B cell (primary cell): ENCODE measurements around the gene MGAT1.

Source experiments
- EZH2 ChIP-seq: IDR thresholded peaks from 2 replicates; pipeline ENCODE4 v1.6.1; 2012; ENCODE audit warnings: borderline replicate concordance, low read depth, mild to moderate bottlenecking, moderate library complexity, low read length; ENCODE audit not compliant: insufficient read depth, poor library complexity, severe bottlenecking
- TF ChIP-seq, protein P1 (sequence below): fragments of 200-600 bp; IDR thresholded peaks from one replicate; pipeline ENCODE4 v1.8.0; 2022; ENCODE audit warnings: antibody characterized with exemption, mild to moderate bottlenecking

DNA sequence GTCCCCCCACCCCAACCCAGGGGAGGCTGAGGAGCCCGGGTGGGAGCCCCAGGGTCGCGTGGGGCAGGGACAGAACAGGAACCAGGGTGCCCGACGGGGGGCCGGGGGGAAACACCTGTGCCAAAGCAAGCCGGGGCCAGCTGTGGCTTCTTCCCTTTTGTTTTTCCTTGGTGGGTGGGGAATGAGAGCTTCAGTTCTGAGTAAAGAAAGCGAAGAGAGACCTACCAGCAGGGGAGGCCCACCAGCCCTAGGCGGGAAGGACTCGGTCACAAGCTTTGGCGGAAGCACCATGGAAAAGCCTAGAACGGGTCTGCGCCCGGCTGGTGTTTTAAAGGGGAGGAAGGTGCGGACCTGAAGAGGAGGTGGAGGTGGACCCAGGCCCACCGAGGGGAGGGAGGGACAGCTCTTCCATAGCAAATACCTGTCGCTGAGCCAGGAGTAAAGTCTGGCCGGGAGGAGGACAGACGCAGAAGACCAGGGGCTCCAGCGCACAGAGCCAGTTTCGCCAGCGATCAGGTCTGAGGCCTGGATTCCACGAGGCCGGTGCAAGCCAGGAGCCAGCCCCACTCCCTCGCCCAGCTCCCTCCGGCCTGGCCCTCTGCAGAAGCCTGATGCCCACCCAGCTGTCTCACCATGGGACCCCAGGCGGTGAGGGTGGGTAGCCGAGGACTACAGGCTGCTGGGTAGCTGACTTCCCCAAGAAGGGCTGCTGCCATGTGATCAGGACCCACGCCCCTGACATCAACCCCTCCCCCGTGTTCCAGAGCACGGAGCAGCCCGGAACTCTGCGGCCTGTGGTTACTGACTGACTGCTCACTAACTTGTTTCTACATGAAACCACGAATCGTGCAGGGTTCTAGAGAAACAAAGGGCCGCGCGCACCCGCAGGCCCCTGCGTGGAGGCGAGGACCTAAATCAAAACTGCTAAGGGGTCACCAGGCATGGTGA, 849 bp upstream of the MGAT1 start:
- TF ChIP-seq, protein P1, sequence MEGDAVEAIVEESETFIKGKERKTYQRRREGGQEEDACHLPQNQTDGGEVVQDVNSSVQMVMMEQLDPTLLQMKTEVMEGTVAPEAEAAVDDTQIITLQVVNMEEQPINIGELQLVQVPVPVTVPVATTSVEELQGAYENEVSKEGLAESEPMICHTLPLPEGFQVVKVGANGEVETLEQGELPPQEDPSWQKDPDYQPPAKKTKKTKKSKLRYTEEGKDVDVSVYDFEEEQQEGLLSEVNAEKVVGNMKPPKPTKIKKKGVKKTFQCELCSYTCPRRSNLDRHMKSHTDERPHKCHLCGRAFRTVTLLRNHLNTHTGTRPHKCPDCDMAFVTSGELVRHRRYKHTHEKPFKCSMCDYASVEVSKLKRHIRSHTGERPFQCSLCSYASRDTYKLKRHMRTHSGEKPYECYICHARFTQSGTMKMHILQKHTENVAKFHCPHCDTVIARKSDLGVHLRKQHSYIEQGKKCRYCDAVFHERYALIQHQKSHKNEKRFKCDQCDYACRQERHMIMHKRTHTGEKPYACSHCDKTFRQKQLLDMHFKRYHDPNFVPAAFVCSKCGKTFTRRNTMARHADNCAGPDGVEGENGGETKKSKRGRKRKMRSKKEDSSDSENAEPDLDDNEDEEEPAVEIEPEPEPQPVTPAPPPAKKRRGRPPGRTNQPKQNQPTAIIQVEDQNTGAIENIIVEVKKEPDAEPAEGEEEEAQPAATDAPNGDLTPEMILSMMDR = peak; percentile 19
- no peak for TF ChIP-seq EZH2
